HG02623 (cell line): ENCODE data around the gene WDR46.
A peak's percentile ranks its signal among the peaks of the same experiment; 100 is the strongest.

ENCODE experiments used
- ATAC-seq: cut with Tn5 transposase; IDR thresholded peaks from one replicate; pipeline ENCODE4 v1.9.1; 2021; ENCODE audit warnings: moderate library complexity; ENCODE audit not compliant: unreplicated experiment

WDR46 gene, protein sequence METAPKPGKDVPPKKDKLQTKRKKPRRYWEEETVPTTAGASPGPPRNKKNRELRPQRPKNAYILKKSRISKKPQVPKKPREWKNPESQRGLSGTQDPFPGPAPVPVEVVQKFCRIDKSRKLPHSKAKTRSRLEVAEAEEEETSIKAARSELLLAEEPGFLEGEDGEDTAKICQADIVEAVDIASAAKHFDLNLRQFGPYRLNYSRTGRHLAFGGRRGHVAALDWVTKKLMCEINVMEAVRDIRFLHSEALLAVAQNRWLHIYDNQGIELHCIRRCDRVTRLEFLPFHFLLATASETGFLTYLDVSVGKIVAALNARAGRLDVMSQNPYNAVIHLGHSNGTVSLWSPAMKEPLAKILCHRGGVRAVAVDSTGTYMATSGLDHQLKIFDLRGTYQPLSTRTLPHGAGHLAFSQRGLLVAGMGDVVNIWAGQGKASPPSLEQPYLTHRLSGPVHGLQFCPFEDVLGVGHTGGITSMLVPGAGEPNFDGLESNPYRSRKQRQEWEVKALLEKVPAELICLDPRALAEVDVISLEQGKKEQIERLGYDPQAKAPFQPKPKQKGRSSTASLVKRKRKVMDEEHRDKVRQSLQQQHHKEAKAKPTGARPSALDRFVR

DNA sequence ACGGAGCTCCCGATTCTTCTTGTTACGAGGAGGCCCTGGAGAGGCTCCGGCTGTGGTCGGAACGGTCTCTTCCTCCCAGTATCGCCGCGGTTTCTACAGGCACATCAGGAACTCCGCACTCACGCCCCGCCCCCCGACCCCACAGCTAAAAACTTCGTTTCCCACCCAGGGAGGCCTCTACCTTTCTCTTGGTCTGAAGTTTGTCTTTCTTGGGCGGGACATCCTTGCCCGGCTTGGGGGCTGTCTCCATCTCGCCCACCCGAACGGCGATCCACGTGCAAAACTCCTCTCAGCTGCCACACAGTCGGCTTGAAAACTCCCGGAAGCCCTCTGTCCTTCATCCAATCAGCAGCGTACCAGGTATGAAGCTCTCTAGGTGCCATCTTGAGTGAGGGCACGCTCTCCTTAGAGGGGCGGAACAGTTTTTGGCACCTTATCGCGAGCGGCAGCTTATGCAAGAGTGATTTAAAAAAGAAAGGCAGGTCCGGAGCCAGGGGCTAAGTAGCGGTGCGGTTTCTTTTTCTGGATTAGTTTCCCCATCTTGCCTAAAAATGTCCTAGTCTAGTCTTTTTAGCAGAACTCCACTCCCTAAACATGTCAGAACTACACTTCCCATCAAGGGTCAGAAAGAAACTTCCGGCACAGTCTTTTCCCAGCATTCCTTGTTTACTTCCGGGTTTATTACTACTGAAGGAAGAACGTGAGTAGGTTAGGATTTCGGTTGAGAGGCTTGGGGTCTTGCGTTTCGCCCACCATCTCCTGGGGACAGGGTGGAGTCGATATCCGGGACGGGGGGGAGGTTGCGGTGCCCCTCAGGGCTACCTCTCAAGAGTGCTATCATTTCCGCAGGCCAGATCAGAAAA lies at the start of gene WDR46, which contains the start of gene PFDN6:
WDR46 (minus strand) TSS at position 319 of the 863 bp plus-strand sequence; CDS start at position 250, 69 bp downstream.
PFDN6 (plus strand) TSS at position 681 of the 863 bp plus-strand sequence. CDS start 256 bp downstream, outside the sequence.
- peak; percentile 85 for ATAC-seq

DNA sequence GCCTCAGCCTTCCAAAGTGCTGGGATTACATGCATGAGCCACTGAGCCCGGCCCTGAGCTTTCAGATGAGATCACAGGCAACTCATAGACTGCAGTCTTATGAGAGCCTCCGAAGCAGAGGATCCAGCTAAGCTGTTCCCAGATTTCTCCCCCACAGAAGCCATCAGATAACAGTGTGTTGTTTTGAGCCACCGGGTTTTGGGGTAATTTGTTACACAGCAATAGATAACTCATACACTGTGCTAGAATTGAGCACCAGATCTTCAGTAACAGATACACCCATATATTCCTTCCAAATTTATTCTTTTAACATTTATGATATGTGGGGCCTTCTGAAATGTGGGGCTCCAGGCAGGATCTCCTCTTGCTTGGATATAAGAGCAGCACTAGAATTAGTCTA lies 47.5 kb upstream of the WDR46 start:
- no peak for ATAC-seq

DNA sequence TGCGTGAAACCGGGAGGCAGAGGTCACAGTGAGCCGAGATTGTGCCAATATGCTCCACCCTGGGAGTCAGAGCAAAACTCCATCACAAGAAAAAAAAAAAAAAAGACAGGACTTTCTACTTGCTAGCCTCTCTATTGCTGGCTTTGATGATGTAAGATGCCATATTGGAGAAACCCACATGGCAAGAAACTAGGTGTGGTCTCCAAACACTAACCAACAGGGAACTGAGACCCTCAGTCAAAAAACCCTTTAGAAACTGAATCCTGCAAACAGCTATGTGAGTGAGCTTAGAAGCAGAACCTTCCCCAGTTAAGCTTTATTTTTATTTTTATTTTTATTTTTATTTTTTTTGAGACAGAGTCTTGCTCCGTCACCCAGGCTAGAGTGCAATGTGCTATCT lies 46.9 kb upstream of the WDR46 start:
- ATAC-seq, result no peak

DNA sequence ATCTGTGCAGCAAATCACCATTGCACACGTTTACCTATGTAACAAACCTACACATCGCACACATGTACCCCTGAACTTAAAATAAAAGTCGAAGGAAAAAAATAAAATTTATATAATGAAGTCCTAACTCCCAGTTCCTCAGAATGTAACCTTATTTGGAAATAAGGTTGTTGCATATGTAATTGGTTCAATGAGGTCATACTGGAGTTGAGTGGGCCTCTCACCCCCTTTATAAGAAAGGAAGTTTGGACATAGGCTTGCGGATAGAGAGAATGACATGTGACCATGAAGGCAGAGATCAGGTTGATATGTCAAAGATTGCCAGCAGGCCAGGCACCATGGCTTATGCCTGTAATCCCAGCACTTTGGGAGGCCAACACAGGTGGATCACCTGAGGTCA lies 44.6 kb upstream of the WDR46 start:
- ATAC-seq, result no peak

- ATAC-seq, result no peak
Observed at GRCh38 chr6:33330736-33331135, 41.7 kb upstream of the WDR46 start.

DNA sequence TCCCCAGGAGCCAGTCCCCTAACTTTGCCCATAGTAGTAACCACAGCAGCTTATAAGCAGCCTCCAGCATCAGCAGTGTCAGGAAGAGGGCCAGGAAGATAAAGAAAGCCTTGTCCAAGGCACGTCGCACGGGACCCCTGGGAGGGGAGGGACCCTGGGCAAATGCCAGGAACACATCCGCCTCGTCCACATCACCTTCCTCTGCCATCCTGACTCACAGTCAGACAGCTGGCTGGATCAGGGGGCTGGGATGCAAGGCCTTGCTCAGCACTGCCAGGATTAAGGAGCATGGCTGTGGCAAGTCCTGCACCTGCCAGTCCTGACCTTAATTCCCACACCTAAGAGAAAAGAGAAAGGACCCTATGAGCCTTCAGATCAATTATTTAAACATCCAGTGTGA lies 40.0 kb upstream of the WDR46 start:
- ATAC-seq, result no peak

DNA sequence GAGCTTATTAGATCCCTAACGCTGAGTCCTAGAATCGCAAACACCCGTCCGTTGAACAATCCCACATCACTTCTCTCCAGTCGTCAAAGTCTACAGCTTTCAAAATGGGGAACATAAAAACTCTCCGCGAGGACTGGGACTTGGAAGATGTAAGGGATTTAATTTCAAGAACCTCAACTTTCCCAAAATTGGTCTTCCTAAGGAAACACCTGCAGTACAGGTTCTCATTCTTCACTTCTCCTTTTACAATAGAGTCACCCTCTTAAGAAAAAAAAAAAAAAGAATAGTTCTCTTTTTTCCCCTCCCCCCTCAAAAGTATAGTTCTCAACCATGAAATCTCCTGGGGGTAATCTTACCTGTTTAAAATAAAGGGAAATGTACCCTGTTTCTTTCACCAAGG lies 35.1 kb upstream of the WDR46 start:
- no peak for ATAC-seq

DNA sequence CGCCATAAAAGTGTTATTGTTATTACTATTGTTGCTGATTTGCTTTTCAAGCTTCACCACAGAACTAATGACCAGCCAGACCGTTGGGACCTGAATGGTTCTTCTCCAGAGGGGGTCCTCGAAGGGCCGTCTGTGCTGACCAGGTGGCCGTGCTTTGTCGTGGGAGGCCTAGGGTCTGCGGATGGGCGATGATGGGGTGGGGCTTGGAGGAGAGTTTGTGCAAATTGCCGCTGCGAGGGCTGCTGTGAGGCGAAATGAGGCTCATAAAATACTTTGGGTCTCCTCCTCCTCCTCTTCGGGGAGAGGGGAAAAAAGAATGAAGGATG lies 34.5 kb upstream of the WDR46 start:
- ATAC-seq, result no peak

DNA sequence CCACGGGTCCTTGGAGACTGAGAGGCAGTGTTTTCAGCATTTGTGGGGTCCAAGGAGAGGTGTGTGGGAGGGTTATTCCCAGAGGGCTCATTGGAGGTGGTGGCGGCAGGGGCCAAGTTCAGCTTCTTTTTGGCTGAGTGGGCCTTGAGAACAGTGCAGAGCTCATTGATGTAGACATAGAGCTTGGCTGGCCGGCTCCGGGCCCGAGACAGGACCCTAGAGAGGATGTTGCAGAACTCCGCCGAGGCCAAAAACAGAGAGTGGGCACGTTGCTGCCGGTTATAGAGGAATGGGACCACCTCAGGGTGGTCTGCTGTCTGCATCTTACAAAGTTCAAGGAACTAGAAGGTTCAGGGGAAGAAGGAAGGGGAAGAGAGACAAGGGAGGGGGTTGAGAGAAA lies 32.2 kb upstream of the WDR46 start:
- ATAC-seq, result no peak

- ATAC-seq, result no peak
Observed at GRCh38 chr6:33320315-33321181, 31.5 kb upstream of the WDR46 start.

DNA sequence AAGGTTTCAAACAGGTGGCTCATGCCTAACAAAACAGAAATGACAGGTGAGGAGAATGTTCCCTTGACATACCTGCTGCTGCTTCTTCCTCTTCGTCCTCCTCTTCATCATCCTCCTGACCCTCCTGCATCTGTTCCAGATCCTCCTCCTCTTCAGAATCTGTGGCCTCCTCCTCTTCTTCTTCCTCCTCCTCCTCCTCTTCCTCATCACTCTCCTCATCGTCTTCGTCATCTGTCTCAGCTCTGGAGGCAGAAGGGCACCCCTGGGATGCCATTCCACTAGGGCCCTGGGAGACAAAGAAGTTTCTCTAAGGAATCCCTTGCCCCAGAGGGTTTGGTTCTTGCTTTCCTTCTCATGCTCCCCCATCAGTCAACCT lies 30.9 kb upstream of the WDR46 start:
- ATAC-seq, result no peak

- no peak for ATAC-seq
Observed at GRCh38 chr6:33318426-33319073, 29.5 kb upstream of the WDR46 start.

DNA sequence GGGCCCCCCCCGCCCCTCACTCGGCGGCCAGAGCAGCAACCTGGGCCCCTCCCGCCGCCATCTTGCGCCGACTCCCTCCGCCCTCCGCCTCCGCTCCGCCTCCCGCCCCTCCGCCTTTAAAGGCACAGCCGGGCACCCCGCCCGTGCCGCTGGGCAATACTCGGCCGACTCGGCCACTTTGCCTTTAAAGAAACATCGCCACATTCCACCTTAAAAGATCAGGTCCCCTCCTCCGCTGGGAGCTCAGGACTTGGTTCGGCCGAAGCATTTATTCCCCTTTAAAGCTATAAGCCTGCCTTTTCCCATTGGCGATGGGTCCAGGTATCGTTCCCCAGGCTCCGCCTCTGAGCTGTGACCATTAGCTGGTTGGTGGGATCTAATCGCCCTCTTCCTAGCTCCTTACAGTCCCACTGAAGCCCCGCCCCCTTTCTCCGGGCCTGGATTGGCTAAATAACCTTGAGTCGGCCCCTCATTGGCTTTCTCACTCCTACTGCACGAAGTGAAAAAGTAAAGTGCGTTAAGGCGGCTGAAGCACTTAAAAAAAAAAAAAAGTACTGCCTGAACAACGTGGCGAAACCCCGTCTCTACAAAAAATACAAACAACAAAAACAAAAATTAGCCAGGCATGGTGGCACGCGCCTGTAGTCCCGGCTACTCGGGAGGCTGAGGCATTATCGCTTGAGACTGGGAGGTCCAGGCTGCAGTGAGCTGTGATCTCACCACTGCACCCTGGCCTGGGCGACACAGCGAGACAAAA lies 28.8 kb upstream of the WDR46 start, which contains the start of gene ZBTB22:
ZBTB22 (minus strand) TSS at position 76 of the 757 bp plus-strand sequence. CDS start 828 bp downstream, outside the sequence.
- ATAC-seq, result peak; percentile 45

DNA sequence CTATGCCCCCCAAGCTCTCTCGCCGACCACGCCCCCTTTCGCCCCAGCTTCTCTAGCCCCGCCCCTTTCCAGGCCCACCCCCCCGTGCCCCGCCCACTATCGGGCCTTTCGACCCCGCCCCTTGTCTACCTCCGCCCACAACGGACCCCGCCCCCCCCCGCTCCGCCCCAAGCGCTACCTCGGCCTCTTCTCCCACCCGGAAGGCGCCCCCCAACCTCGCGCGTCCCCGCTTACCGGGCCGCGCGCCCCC lies 28.3 kb upstream of the WDR46 start:
- ATAC-seq, result no peak

DNA sequence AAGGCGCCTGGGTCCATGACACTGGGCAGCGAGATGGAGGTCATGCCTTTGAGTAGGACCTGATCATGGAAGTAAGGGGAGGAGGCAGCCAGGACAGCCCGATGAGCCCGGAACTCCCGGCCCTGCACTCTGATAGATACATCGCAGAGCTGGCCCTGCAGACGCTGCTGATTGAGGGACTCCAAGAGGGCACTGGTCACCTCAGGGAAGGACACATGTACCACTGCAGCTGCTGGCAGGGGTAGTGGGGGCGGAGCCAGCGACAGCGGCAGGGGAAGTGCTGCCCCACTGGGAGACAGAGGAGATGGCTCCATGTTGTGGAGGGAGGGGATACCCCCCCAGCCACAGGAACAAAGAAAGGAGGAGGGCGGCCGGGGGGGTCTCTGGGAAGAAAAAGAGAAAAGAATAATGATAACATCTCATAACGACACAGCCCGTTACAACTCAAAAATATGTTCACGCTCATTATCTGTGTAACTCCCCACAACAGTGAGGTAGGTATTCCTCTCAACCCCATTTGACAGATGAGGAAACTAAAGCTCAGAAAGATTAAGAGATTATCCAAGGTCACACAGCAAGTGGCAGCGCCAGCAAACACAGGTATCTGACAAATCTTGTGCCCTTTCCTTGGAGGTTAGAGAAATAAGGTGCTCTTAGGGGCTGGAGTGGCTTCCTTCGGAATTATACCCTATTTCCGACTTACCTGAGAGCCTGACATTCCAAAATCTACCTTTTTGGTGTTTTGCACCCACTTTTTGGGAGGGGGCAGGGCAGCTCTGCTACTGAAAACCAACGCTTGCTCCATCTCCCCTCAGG lies 27.8 kb upstream of the WDR46 start:
- ATAC-seq, result no peak

DNA sequence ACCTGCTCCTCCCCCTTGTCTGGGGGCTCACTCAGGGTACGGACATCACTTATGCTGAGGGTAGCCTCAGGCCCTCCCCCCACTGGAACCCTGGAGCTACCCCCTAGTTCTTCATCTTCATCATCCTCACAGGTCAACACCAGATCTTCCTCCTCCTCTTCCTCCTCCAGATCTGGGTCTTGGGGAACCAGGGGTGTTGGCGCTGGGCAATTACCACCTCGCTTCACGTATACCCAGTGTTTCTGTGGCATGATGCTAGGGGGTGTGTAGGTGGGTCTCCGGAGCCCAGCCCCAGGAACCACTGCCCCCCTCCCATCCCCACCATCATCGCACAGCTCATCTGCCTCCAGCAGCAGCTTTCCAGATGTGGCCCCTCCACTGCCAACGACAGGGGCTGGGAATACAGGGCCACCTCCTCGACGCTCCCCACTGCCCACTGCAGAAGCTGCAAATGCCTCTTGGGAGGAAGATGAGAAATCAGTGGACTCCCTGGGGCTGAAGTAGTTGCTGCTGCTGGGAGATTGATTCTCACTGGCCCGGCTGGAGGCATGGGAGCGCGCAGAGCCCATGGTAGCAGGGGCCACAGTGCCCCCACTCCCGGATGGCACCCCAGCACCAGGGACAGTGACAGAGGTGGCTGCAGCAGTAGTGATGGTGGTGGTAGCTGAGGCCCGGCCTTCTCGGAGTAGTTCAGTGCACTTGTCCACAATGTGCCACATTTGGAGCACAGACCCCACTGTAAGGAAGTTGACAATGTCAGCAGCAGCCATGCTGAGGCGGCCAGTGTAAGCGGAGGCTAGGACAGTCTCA lies 27.0 kb upstream of the WDR46 start:
- no peak for ATAC-seq

GRCh38 chr6:33314943-33315792 lies 26.1 kb upstream of the WDR46 start:
- no peak for ATAC-seq
